Natural killer cell (primary cell): ENCODE results near the gene IL1RAP. TPM values are rescaled to one million over a fixed set of nuclear protein-coding genes. Genes with fewer than 3 reads are reported as not detected.

Experiments
- ATAC-seq, 3 donors: fragments of 150-1000 bp in 2 of 3; fragments of 200-7000 bp in 1 of 3; cut with Tn5 transposase; 1 replicate in 1 of 3; 2 replicates in 2 of 3; pipeline ENCODE4 v1.10.0; 2021; ENCODE audit warnings: mild to moderate bottlenecking in 2 of 3, moderate library complexity in 2 of 3
- DNase-seq, 2 donors: peaks; one replicate each; pipeline versions ENCODE4 v3.0.0 to v3.0.0-alpha.2; 2013 to 2021; ENCODE audit warnings: mixed read lengths in 1 of 2
- H3K27ac ChIP-seq: one replicate; pipeline ENCODE4 v1.5.1; 2013; ENCODE audit warnings: mild to moderate bottlenecking, low read length
- H3K27me3 ChIP-seq: one replicate; pipeline ENCODE4 v1.6.1; 2013; ENCODE audit warnings: low read length; ENCODE audit not compliant: control insufficient read depth, insufficient read depth
- H3K36me3 ChIP-seq: one replicate; pipeline ENCODE4 v1.6.1; 2013; ENCODE audit warnings: low read length; ENCODE audit not compliant: control insufficient read depth, insufficient read depth
- H3K4me1 ChIP-seq: one replicate; pipeline ENCODE4 v1.6.1; 2013; ENCODE audit warnings: low read length; ENCODE audit not compliant: control insufficient read depth, insufficient read depth
- H3K4me3 ChIP-seq: one replicate; pipeline ENCODE4 v1.5.1; 2013; ENCODE audit warnings: low read length
- H3K9me3 ChIP-seq: one replicate; pipeline ENCODE4 v1.6.1; 2013; ENCODE audit warnings: low read length; ENCODE audit not compliant: control insufficient read depth, insufficient read depth
- H3K27ac Mint-ChIP-seq, 2 donors: one replicate each; pipeline ENCODE4 v1.8.0; 2022; ENCODE audit warnings: mild to moderate bottlenecking in 2 of 2, mixed read lengths in 2 of 2, moderate library complexity in 1 of 2
- H3K27me3 Mint-ChIP-seq, 2 donors: one replicate each; pipeline ENCODE4 v1.8.0; 2022; ENCODE audit warnings: low read depth in 2 of 2, mixed read lengths in 2 of 2
- H3K36me3 Mint-ChIP-seq: one replicate; pipeline ENCODE4 v1.8.0; 2022; ENCODE audit warnings: mixed read lengths
- H3K4me1 Mint-ChIP-seq, 2 donors: one replicate each; pipeline ENCODE4 v1.8.0; 2022; ENCODE audit warnings: mixed read lengths in 2 of 2
- H3K4me3 Mint-ChIP-seq: one replicate; pipeline ENCODE4 v1.8.0; 2022; ENCODE audit warnings: mild to moderate bottlenecking, moderate library complexity, mixed read lengths
- H3K9me3 Mint-ChIP-seq, 2 donors: one replicate each; pipeline ENCODE4 v1.8.0; 2022; ENCODE audit warnings: mixed read lengths in 2 of 2
- WGBS: methylation state at CpG from one replicate; pipeline ENCODE4 v1.1.7; 2013; ENCODE audit warnings: missing lambda C conversion rate; ENCODE audit not compliant: insufficient coverage; 5-methylcytosine and 5-hydroxymethylcytosine counted together
- intact Hi-C: fragments of 100-400 bp; cut with micrococcal nuclease; formaldehyde crosslinking; loops from one replicate; pipeline ENCODE4 v1.14.2; 2022
- total RNA-seq, 4 donors: library from RNA; stranded (reverse); fragments of 120-200 nt in 1 of 4; gene quantifications; one replicate each; pipeline versions ENCODE4 v1.2.3 to v1.2.4, GENCODE V29; 2013 to 2022
- TF ChIP-seq, protein P1 (sequence below): fragments of 200-600 bp; IDR thresholded peaks from one replicate; pipeline ENCODE4 v1.8.0; 2022; ENCODE audit warnings: antibody characterized with exemption

The IL1RAP gene
- total RNA-seq, 3 donors from 2014 or later (not counting 1 experiment from before 2014, with no cell fraction given): 11.4 to 19.8 (median 15.1) TPM

DNA sequence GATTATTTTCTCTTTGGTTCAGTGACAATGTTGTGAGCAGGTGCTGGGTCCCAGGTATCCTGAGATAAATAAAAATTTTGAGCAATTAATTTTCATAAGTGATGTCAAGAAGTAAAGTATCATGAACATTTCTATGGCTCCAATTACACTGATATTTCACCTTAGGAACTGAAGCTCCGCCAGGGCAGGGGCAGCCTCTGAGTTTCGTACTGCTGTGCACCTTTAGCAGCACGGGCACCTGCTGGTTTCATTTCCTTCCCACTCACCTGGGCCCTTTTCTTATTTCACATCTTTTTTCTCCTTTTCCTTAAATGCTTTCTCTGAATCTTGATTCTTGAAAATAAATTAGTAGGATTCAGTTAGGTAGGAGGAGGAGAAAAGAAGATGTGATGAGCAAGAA is 1.2 kb upstream of the IL1RAP start:
- no peaks in the 10 kb centered on the region for H3K27me3 ChIP-seq
- intact Hi-C loops: no loop called here
- ATAC-seq (no peak), DNase-seq (no peak)
- TF ChIP-seq, protein P1, sequence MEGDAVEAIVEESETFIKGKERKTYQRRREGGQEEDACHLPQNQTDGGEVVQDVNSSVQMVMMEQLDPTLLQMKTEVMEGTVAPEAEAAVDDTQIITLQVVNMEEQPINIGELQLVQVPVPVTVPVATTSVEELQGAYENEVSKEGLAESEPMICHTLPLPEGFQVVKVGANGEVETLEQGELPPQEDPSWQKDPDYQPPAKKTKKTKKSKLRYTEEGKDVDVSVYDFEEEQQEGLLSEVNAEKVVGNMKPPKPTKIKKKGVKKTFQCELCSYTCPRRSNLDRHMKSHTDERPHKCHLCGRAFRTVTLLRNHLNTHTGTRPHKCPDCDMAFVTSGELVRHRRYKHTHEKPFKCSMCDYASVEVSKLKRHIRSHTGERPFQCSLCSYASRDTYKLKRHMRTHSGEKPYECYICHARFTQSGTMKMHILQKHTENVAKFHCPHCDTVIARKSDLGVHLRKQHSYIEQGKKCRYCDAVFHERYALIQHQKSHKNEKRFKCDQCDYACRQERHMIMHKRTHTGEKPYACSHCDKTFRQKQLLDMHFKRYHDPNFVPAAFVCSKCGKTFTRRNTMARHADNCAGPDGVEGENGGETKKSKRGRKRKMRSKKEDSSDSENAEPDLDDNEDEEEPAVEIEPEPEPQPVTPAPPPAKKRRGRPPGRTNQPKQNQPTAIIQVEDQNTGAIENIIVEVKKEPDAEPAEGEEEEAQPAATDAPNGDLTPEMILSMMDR: no peak
- Mint-ChIP-seq H3K27me3 (no peaks in the 10 kb centered on the region), H3K27ac (peak overlapping the region; percentile 82 to 83), H3K9me3 (no peaks in the 10 kb centered on the region), H3K4me1 (peaks cover 30 to 33% of the 10 kb centered on the region in 2 donors), H3K4me3 (peak overlapping the region; percentile 93), H3K36me3 (no peaks in the 10 kb centered on the region)
- H3K4me3 ChIP-seq: no peak overlapping the region
- H3K9me3 ChIP-seq: no peaks in the 10 kb centered on the region
- H3K36me3 ChIP-seq: no peaks in the 10 kb centered on the region
- peak overlapping the region; percentile 57 for H3K27ac ChIP-seq
- 83% methylated on average over 3 of the region's 3 CpGs for WGBS
- peaks cover 17% of the 10 kb centered on the region for H3K4me1 ChIP-seq

DNA sequence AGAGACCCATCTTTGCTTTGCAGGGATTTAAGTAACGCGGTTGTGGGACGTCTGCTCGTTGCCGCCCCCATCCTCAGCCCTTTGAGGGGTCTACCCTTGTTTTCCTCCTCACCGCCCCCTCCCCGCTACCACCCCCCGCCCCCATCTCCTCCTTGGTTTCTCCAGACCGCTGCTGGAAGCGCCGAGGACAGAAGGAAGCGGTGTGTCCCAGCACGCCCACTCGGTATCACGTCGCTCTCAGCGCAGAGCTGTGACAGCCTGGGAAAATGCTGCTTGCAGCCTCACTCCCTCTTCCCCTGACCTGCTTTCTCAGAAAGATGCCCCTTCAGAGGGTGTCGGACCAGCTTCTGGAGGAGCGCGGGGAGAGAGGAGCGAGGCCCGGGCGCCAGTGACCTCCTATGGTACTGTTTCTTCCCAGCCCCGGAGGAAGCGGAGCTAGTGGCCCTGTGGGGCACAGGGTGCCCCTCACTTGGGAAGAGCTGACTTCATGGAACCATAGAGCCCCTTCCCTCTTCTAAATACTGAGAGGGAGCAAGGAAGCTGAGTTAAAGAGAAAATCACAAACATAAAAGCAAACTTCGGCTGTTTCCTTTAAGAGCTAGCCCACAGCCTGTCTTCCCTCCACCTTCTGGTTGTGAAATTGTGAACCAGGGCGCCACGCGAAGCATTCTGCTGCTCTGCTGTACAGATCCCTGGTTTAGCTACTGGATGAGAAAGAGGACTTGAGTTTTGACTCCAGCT is 698 bp downstream of the IL1RAP start:
- Mint-ChIP-seq H3K4me1 (peaks cover 30 to 33% of the 10 kb centered on the region in 2 donors), H3K36me3 (no peaks in the 10 kb centered on the region), H3K27ac (peak overlapping the region; percentile 82 to 83), H3K4me3 (peak overlapping the region; percentile 93), H3K27me3 (no peaks in the 10 kb centered on the region), H3K9me3 (no peaks in the 10 kb centered on the region)
- TF ChIP-seq, protein P1: no peak
- intact Hi-C loops: no loop called here
- Histone ChIP-seq H3K4me1 (peaks cover 17% of the 10 kb centered on the region), H3K27me3 (no peaks in the 10 kb centered on the region), H3K9me3 (no peaks in the 10 kb centered on the region), H3K4me3 (peak overlapping the region; percentile 99), H3K27ac (peak overlapping the region; percentile 64), H3K36me3 (no peaks in the 10 kb centered on the region)
- WGBS: under 1% methylated on average over 29 of the region's 29 CpGs
- ATAC-seq (peak in 1 of 3 donors; percentile 2), DNase-seq (peak; percentile 18 to 62)

DNA sequence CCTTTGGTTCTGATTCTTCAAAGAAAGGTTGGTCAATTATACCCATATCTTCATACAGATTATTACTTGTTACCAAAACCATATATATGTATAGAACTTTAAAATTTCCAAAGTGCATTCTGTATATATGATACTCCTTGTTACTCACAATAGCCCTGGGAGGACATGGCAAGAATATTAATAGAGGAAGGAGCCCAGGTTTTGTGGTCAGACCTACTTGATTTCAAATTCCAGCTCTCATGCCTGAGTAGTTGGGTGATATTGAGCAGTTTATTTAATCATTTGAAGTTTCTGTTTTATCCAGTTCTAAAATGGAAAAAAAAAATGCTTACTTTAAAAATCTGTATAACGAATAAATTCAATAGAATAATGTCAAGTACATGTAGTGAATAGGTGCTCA is 2.5 kb downstream of the IL1RAP start:
- H3K4me1 Mint-ChIP-seq: peaks cover 30 to 33% of the 10 kb centered on the region in 2 donors
- no peaks in the 10 kb centered on the region for H3K27me3 ChIP-seq
- no peak overlapping the region for H3K27ac ChIP-seq
- no peak overlapping the region for H3K4me3 ChIP-seq
- peaks cover 17% of the 10 kb centered on the region for H3K4me1 ChIP-seq
- TF ChIP-seq, protein P1: no peak
- ATAC-seq (no peak), DNase-seq (no peak)
- H3K36me3 ChIP-seq: no peaks in the 10 kb centered on the region
- intact Hi-C loops: no loop called here
- no peaks in the 10 kb centered on the region for H3K36me3 Mint-ChIP-seq
- peak overlapping the region in 1 of 2 donors; percentile 59 for H3K27ac Mint-ChIP-seq
- no peaks in the 10 kb centered on the region for H3K9me3 Mint-ChIP-seq
- H3K4me3 Mint-ChIP-seq: no peak overlapping the region
- WGBS: no CpG with 5 or more reads among the region's 1 CpG
- H3K9me3 ChIP-seq: no peaks in the 10 kb centered on the region
- H3K27me3 Mint-ChIP-seq: no peaks in the 10 kb centered on the region
